OCI-LY1 (cell line): ENCODE results near the gene YAP1.

Source experiments
- H2AFZ ChIP-seq: fragments of 200-600 bp; sonication (generic), shearing (Covaris generic); 2 replicates; pipeline ENCODE4 v1.6.0; 2014; ENCODE audit warnings: antibody characterized with exemption, mild to moderate bottlenecking, low read length
- H3F3A ChIP-seq: fragments of 200-600 bp; sonication (generic), shearing (Covaris generic); 2 replicates; pipeline ENCODE4 v1.6.0; 2014; ENCODE audit warnings: mild to moderate bottlenecking, antibody characterized with exemption, low read length, moderate library complexity; ENCODE audit not compliant: insufficient read depth
- H3K27ac ChIP-seq: fragments of 200-600 bp; sonication (generic); 2 replicates; pipeline ENCODE4 v1.5.1; 2014; ENCODE audit warnings: low read length, mixed run types, mild to moderate bottlenecking, low read depth; ENCODE audit not compliant: poor library complexity, severe bottlenecking
- H3K27me3 ChIP-seq: fragments of 200-600 bp; sonication (generic); 2 replicates; pipeline ENCODE4 v1.6.0; 2014; ENCODE audit warnings: antibody characterized with exemption, mild to moderate bottlenecking, low read length, moderate library complexity; ENCODE audit not compliant: insufficient read depth
- H3K36me3 ChIP-seq: fragments of 200-600 bp; sonication (generic); 2 replicates; pipeline ENCODE4 v1.6.1; 2014; ENCODE audit warnings: mild to moderate bottlenecking, antibody characterized with exemption, low read length, moderate library complexity, mixed read lengths; ENCODE audit not compliant: insufficient read depth
- H3K4me1 ChIP-seq: fragments of 200-600 bp; sonication (generic); 2 replicates; pipeline ENCODE4 v1.5.1; 2014; ENCODE audit warnings: mild to moderate bottlenecking, low read length, moderate library complexity; ENCODE audit not compliant: insufficient read depth, severe bottlenecking
- H3K4me2 ChIP-seq: fragments of 200-600 bp; sonication (generic), shearing (Covaris generic); 2 replicates; pipeline ENCODE4 v1.6.1; 2014; ENCODE audit warnings: low read length
- H3K4me3 ChIP-seq: fragments of 200-600 bp; sonication (generic); 2 replicates; pipeline ENCODE4 v1.5.1; 2014; ENCODE audit warnings: low read length, low read depth, mild to moderate bottlenecking, mixed read lengths; ENCODE audit not compliant: poor library complexity, severe bottlenecking
- H3K79me2 ChIP-seq: fragments of 200-600 bp; shearing (Covaris generic); 2 replicates; pipeline ENCODE4 v1.6.1; 2016; ENCODE audit warnings: mixed run types, low read length, mixed read lengths; ENCODE audit not compliant: insufficient read depth
- H3K9ac ChIP-seq: fragments of 200-600 bp; sonication (generic), shearing (Covaris generic); 2 replicates; pipeline ENCODE4 v1.6.1; 2014; ENCODE audit warnings: mild to moderate bottlenecking, low read length, mixed read lengths
- H3K9me2 ChIP-seq: fragments of 200-600 bp; sonication (generic), shearing (Covaris generic); 2 replicates; pipeline ENCODE4 v1.6.1; 2014; ENCODE audit warnings: low read depth, mild to moderate bottlenecking, low read length, mixed read lengths
- H3K9me3 ChIP-seq: fragments of 200-600 bp; shearing (Covaris generic); 2 replicates; pipeline ENCODE4 v1.6.1; 2014; ENCODE audit warnings: low read length, mixed read lengths
- H4K20me1 ChIP-seq: fragments of 200-600 bp; sonication (generic), shearing (Covaris generic); 2 replicates; pipeline ENCODE4 v1.6.0; 2016; ENCODE audit warnings: mild to moderate bottlenecking, low read length; ENCODE audit not compliant: insufficient read depth
- EZH2 ChIP-seq: fragments of 200-600 bp; sonication (generic), shearing (Covaris generic); IDR thresholded peaks from 2 replicates; pipeline ENCODE4 v1.8.0; 2017; ENCODE audit warnings: borderline replicate concordance, mixed run types, mild to moderate bottlenecking, antibody characterized with exemption, low read length, moderate library complexity, mixed read lengths
- TF ChIP-seq, protein P1 (sequence below): fragments of 200-600 bp; sonication (generic), shearing (Covaris generic); IDR thresholded peaks from 2 replicates; pipeline ENCODE4 v1.5.1; 2017; ENCODE audit warnings: mild to moderate bottlenecking, antibody characterized with exemption, low read length, moderate library complexity, mixed read lengths

Gene YAP1

GRCh38 chr11:102225689-102226568 lies 115.7 kb downstream of the YAP1 start:
- Histone ChIP-seq H3F3A (no peaks in the 10 kb centered on the region), H3K79me2 (no peaks in the 10 kb centered on the region), H3K9me2 (no peaks in the 10 kb centered on the region), H3K9ac (no peak overlapping the region), H3K36me3 (no peaks in the 10 kb centered on the region), H2AFZ (no peak overlapping the region), H3K4me3 (no peak overlapping the region), H3K9me3 (no peaks in the 10 kb centered on the region), H4K20me1 (no peaks in the 10 kb centered on the region), H3K27me3 (no peaks in the 10 kb centered on the region; the same call in 1 of the 2 replicates), H3K4me1 (no peaks in the 10 kb centered on the region), H3K4me2 (no peak overlapping the region), H3K27ac (no peak overlapping the region)
- TF ChIP-seq, protein P1, sequence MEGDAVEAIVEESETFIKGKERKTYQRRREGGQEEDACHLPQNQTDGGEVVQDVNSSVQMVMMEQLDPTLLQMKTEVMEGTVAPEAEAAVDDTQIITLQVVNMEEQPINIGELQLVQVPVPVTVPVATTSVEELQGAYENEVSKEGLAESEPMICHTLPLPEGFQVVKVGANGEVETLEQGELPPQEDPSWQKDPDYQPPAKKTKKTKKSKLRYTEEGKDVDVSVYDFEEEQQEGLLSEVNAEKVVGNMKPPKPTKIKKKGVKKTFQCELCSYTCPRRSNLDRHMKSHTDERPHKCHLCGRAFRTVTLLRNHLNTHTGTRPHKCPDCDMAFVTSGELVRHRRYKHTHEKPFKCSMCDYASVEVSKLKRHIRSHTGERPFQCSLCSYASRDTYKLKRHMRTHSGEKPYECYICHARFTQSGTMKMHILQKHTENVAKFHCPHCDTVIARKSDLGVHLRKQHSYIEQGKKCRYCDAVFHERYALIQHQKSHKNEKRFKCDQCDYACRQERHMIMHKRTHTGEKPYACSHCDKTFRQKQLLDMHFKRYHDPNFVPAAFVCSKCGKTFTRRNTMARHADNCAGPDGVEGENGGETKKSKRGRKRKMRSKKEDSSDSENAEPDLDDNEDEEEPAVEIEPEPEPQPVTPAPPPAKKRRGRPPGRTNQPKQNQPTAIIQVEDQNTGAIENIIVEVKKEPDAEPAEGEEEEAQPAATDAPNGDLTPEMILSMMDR = no peak
- TF ChIP-seq EZH2 = no peak

DNA sequence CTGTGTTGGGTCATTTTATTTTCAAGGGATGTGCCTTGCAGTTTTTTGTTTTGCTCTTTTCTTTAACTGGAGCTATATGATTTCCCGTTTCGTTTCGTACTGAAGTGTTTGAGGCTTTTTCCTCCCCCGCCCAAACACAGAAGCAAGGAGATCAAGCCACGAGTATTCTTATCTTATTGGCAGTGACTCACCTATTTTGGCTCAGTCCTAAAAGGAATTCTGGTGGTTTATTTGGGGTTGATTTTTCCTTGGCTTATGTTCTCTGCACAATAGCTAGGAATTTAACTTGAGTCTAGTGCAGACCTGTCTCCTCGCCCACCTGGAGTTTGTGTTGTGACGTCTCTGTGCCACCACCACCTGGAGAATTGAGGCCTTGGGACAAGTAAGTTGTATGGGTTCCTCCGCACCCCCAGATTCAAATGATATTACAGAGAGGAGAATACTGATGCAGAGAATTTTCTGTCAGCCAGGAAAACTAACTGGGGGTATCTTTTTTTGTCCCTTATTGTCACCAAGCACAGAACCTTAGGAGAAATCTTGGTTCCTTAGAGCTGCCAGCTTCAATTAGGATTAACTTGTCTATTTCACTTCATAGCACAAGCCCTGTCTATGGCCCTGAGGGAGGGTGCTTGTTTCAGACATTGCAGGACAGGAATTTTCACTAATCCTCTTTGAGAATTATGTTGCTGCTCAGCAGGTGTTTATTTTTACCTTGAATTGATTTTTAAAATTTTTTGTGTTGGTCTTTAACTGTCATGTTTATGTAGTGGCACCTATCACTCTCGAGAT lies 116.6 kb downstream of the YAP1 start:
- Histone ChIP-seq H3K36me3 (no peaks in the 10 kb centered on the region), H3K9me2 (no peaks in the 10 kb centered on the region), H3K4me1 (no peaks in the 10 kb centered on the region), H3K4me2 (no peak overlapping the region), H3F3A (no peaks in the 10 kb centered on the region), H2AFZ (no peak overlapping the region), H3K9ac (no peak overlapping the region), H3K79me2 (no peaks in the 10 kb centered on the region), H3K27me3 (no peaks in the 10 kb centered on the region; the same call in 1 of the 2 replicates), H4K20me1 (no peaks in the 10 kb centered on the region), H3K27ac (no peak overlapping the region), H3K4me3 (no peak overlapping the region), H3K9me3 (no peaks in the 10 kb centered on the region)
- no peak for TF ChIP-seq EZH2
- TF ChIP-seq, protein P1 = no peak

GRCh38 chr11:102229510-102230123 lies 119.4 kb downstream of the YAP1 start:
- Histone ChIP-seq H3F3A (no peaks in the 10 kb centered on the region), H3K4me3 (no peak overlapping the region), H3K27me3 (no peaks in the 10 kb centered on the region; the same call in 1 of the 2 replicates), H2AFZ (no peak overlapping the region), H3K4me2 (no peak overlapping the region), H3K36me3 (no peaks in the 10 kb centered on the region), H3K27ac (no peak overlapping the region), H3K9me3 (no peaks in the 10 kb centered on the region), H3K9me2 (no peaks in the 10 kb centered on the region), H4K20me1 (no peaks in the 10 kb centered on the region), H3K79me2 (no peaks in the 10 kb centered on the region), H3K9ac (no peak overlapping the region), H3K4me1 (no peaks in the 10 kb centered on the region)
- TF ChIP-seq, protein P1 = no peak
- no peak for TF ChIP-seq EZH2
